Adipose tissue (tissue), 3 donors: ENCODE data around the gene OLFM4. TPM values are rescaled to one million over a fixed set of nuclear protein-coding genes. Genes with fewer than 3 reads are reported as not detected.

ENCODE experiments used
- H3K27ac ChIP-seq: one replicate; pipeline ENCODE4 v1.5.1; 2013; ENCODE audit warnings: low read depth, low read length
- WGBS, 3 donors: extraction: QIAGEN DNeasy Blood & Tissue Kit; methylation state at CpG; one replicate each; pipeline ENCODE4 v1.1.7; 2013; 5-methylcytosine and 5-hydroxymethylcytosine counted together
- polyA plus RNA-seq, 3 donors: library from polyadenylated mRNA; stranded (reverse); fragments of 200-250 nt; gene quantifications; one replicate each; pipeline ENCODE4 v1.2.3, GENCODE V29; 2013
- donor health status: healthy with polysubstance abuse.
- donor health status: Bipolar disorder and iron deficiency.
- donor health status: healthy.

Gene OLFM4
- polyA plus RNA-seq, 3 donors = 0.36 to 284 (median 4.8) TPM

- H3K27ac ChIP-seq = no peak overlapping the region
- 11 to 54% (median 50%) methylated on average over 2 of the region's 2 CpGs for WGBS, 3 donors
Measured at GRCh38 chr13:53052675-53053074, 24.1 kb downstream of the OLFM4 start.

DNA sequence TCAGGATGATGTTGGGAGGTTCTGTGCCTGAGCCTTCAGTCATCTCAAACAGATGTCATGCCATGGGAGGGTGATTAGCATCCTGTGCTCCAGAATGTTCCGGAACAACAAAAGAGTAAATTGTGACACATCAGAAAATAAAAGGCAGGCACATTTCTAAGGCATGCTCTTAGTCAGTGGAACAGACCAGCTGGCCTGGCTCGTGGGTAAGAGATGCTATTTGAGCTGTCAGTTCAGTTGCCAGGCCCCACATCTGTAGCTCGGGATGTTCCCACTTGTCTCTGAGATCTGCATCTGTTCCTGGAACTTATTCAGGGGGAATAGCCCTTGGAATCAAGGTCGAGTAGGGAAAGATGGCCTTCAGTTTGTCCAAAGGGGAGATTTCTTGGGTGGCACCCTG, 26.0 kb downstream of the OLFM4 start:
- H3K27ac ChIP-seq = no peak overlapping the region
- WGBS, 3 donors = 69 to 83% (median 71%) methylated on average over 4 of the region's 4 CpGs

DNA sequence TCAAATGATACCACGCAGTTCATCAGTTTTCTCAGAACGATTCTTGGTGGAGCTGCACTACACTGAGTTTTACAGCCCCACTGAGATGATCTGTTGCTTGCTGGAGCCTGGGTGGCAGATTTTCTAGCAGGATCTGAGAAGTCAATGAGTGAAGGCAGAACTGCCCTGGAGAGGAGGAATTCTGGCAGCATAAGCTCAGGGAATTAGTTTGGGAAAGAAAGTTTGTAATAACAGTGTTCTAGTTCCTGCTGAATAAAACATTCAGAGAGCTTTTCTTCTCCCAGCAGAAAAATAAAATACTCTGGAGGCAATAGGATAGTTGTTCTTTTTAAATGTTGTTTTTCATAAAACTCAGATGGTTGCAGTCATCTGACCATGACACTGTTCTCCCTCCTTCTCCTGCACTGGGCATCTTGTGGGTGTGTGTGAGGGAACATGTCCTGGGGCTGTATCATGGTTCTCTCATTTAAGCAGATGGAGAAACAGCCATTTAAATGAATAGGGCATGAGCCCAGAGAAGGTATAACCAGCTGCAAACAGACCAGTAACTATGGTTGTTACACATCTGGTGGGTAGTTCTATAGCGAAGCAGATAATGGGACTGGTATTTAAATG, 29.6 kb downstream of the OLFM4 start:
- WGBS, 3 donors = 78 to 86% (median 81%) methylated on average over 3 of the region's 3 CpGs
- H3K27ac ChIP-seq = no peak overlapping the region

DNA sequence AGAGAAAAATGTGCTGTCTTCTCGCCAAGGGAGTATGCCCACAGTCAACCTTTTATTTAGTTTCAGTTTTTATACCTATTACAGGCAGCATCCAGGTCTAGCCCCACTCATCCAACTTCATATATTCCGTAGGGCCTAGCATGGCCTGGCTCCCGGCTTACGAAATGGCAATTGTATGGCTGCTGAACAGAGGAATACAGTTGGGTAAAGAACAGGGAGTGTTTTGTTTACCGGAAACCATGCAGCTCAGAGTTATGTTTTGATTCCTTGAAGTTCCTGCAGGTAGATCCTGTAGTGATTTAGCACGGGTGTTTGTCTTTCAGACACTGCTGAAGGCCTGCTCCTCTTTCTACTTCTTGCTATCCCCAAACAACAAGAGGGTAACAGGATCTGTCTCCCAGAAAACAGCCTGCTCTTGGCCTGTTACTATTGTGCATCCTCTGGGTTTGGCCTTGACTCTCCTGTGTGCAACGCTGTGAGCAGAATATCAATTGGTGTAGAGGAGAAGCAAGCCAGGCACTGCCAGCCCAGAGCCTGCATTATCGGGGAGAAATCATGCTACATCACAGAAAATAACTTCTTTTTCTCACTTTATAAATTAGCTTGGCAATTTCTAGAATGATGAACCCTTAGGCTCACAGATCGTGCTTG, 32.4 kb downstream of the OLFM4 start:
- H3K27ac ChIP-seq = no peak overlapping the region
- WGBS, 3 donors = 80 to 88% (median 86%) methylated on average over 9 of the region's 9 CpGs

DNA sequence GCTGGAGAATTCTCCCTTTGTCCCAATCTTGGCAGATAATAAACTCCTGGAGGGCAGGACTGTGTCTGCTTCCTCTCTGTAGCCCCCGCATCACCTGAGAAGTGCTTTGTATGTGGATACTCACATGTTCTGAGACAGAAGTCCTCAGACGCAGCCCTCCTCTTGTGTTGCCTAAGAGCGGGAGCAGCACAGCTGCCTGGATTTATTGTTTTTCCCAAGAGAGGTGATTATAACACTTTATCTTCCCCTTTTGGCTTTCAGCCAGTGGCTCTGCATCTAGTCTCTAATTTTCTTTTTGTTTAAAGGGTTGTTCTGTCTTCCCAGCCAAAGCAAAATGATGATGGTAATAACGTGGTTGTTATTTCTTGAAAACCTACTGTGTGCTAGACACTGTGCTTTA, 36.1 kb downstream of the OLFM4 start:
- 13 to 48% (median 30%) methylated on average over 4 of the region's 4 CpGs for WGBS, 3 donors
- H3K27ac ChIP-seq = no peak overlapping the region

DNA sequence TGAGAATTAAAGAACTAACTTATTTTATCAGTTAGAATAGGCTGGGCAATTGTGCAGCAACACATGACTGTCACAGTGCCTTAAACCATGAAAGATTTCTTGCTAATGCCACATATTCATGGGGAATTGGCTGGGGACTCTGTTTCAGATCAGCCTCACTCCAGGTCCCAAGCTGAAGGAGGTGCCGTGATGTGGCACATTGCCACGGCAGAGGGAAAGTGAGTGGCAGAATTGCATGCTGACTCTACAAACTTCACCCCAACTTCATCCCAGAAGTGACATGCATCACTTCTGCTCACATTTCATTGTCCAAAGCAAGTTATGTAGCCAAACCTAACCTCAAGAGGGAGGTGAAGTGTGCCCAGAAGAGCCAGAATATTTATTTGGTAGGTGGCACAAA, 37.8 kb downstream of the OLFM4 start:
- no peak overlapping the region for H3K27ac ChIP-seq
- WGBS, 3 donors = 80 to 95% (median 92%) methylated on average over 2 of the region's 2 CpGs

- WGBS, 3 donors = 57 to 74% (median 64%) methylated on average over 8 of the region's 8 CpGs
- no peak overlapping the region for H3K27ac ChIP-seq
Measured at GRCh38 chr13:53068585-53069520, 40.2 kb downstream of the OLFM4 start.

- H3K27ac ChIP-seq = no peak overlapping the region
- 58 to 67% (median 59%) methylated on average over 4 of the region's 4 CpGs for WGBS, 3 donors
Measured at GRCh38 chr13:53069800-53070199, 41.2 kb downstream of the OLFM4 start.

DNA sequence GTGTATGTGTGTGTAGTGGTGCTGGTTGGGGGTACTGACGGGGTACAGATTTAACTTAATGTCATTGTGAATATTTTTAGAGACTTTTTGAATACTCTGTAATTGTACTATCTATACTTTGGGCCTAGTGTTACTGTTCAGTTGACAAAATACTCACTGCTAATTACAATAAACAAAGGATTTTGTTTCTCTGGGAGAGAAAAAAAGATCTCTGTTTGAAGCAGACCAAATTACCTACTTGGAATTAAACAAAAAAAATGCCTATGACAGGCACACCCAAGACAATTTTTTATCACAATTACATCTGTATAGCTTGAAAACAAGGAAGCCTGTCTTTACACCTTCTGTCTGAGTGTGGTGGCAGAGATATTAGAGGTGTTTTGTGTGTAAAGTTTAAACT, 45.1 kb downstream of the OLFM4 start:
- no peak overlapping the region for H3K27ac ChIP-seq
- WGBS, 3 donors = 83 to 91% (median 91%) methylated on average over 1 of the region's 1 CpG

GRCh38 chr13:53074114-53074513, 45.5 kb downstream of the OLFM4 start:
- no peak overlapping the region for H3K27ac ChIP-seq
- 74 to 83% (median 79%) methylated on average over 5 of the region's 5 CpGs for WGBS, 3 donors

GRCh38 chr13:53075356-53076041, 46.9 kb downstream of the OLFM4 start:
- 75 to 89% (median 75%) methylated on average over 6 of the region's 6 CpGs for WGBS, 3 donors
- no peak overlapping the region for H3K27ac ChIP-seq

- 68 to 73% (median 69%) methylated on average over 8 of the region's 8 CpGs for WGBS, 3 donors
- no peak overlapping the region for H3K27ac ChIP-seq
Measured at GRCh38 chr13:53079691-53080090, 51.1 kb downstream of the OLFM4 start.

- 77 to 90% (median 85%) methylated on average over 3 of the region's 3 CpGs for WGBS, 3 donors
- H3K27ac ChIP-seq = no peak overlapping the region
Measured at GRCh38 chr13:53088871-53089270, 60.3 kb downstream of the OLFM4 start.

- WGBS, 3 donors = 40 to 79% (median 77%) methylated on average over 1 of the region's 1 CpG
- no peak overlapping the region for H3K27ac ChIP-seq
Measured at GRCh38 chr13:53089951-53090350, 61.3 kb downstream of the OLFM4 start.

- 23 to 51% (median 45%) methylated on average over 3 of the region's 3 CpGs for WGBS, 3 donors
- H3K27ac ChIP-seq = no peak overlapping the region
Measured at GRCh38 chr13:53090461-53090860, 61.8 kb downstream of the OLFM4 start.

GRCh38 chr13:53092931-53093330, 64.3 kb downstream of the OLFM4 start:
- WGBS, 3 donors = 57 to 89% (median 85%) methylated on average over 2 of the region's 2 CpGs
- no peak overlapping the region for H3K27ac ChIP-seq

DNA sequence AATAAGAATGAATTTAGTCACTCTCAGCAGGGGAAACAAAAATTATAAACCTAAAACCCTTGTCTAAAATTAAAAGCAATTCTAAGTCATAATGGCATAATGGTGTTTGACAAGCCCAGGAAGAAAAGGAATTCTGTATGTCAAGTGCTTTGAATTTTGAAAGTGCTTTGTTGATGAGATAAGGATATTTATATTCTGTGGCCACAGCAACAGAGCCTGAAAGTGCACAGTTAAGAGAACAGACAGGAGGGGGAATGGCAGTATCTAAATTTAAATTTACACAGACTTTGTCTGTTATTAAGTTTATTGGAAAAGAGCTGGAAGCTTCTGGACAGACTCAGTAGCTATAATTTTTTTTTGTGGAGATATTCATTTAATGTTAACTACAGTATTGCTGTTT, 69.8 kb downstream of the OLFM4 start:
- H3K27ac ChIP-seq = no peak overlapping the region

GRCh38 chr13:53100394-53101063, 71.9 kb downstream of the OLFM4 start:
- 68 to 91% (median 88%) methylated on average over 1 of the region's 1 CpG for WGBS, 3 donors
- no peak overlapping the region for H3K27ac ChIP-seq
